ENCODE data around the gene LCOR.
"Not testable (repeated sequence)": the region's sequence is repeated elsewhere in the genome, so short reads cannot be mapped to it uniquely, and the experiment has no call there.

LCOR gene

DNA sequence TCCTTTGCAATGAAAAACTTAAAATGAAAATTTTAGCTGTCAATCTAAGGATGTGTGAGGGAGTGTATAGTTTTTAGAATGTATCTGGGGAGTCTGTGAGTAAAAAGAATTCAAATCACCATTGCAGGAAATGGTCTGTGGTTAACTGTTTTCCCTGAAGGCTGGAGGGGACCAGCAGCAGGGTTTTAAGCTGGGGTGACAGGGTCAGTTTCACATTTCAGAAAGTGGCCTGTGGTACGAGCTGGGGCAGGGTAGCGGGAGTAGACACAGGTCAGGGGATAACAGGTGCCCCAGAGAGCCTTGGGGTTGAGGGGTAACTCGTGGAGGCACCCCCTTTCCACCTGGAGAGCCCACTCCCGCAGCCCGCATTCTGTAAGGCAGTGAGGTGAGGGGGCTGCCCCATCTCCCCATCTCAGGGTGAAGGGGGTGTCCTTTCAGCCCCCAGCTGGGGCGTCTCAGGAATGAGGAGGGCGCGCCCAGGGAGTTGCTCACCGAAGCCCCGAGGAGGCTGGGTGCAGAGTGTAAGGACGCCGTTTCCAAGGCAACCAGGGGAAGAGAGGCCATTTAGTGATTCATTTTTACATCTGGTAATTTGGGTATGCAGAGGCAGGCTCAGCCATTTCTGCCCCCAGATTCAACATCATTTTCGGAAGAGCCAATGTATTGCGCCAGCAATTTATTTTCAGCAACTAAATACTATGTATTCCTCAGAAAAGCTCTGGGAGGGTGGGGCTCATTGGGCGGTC, 184.8 kb downstream of the LCOR start:
- no peak for DNase-seq

DNA sequence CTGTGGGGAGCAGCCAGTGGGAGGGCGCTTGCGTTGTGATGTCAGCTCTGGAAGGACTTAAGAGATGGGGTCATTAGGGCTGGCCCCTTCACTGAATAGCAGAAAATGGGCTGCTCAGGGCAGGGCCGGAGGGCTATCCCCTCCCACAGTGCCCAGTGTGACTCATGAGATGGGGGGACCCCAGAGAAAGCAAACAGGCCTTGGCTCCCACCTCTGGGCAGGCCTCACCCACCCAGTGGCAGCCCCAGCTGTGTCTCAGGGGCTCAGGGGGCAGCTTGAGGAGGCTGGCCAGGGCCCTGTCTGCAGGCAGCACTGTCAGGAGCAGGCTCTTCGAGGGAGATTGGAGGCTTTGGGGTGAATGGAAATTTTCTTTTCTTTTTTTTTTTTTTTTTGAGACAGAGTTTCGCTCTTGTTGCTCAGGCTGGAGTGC, 185.4 kb downstream of the LCOR start:
- no peak for DNase-seq

DNA sequence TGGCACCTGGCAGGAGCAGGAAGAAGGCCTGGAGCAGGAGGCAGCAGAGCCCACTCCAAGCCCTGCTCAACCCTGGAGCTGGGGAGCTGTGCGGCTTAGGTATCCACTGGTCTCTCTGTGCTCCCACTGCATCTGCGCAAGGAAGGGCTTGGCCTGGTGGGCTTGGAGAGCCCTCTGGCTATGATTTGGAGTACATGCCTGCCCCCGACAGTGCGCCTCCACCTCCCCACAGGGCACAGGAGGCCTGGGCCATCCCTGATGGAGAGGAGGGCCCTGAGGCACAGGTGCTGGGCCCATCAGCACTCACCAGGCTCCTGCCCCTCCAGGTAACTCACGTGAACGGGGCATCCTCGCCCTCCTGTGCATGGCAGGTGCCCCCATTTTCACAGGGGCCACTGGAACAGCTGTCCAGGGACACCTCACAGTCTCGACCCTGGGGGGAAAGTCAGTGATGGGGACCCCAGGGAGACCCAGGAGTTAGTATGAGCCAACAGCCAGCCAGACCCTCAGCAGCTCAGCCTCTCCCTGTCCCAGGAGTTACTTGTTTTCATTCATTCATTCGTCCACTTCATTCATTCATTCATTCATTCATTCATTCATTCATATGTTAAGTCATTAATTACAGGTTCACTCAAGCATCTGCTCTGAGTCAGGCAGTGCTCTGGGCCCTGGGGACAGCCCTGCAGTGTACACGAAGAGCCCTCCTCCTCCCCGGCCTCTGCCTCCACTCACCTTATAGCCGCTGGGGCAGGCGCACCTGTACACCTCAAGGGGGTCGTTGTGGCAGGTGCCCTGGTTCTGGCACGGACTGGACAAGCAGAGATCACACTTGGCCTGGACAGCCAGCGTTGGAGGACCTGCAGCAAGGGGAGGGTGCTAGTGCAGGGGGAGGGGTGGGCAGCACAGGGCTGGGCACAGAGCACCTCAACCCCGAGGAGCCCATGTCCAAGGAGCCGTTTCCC, 186.4 kb downstream of the LCOR start:
- no peak for DNase-seq

DNA sequence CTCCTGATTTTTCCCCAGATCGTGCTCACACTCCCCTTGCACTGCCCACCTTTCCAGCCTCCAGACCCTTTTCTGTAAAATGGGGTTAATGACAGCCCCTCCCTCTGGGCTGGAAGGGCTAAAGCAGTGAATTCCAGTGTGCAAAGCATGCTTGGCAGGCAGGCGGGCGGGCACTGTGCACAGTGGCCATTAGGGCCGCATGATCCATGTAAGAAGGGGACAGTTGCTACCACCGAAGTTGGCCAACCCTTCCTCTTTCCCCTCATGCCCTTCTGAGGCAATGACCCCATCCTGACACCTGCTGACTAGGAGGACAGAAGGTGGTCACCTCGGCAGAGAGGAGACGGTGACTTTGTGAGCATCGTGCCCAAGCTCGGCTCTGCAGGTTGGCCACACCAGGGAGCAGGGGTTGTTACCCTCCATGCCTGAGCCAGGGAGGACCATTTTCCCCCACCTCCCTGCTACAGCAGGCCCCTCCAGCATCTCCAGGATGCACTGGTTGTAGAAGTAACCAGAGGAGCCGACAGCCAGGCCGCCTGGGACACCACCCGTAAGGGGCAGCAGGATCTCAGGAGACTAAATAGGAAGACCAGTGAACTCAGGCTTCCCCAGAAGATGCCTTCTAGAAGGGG, 187.2 kb downstream of the LCOR start:
- no peak for DNase-seq

GRCh38 chr10:97020452-97021400, 188.6 kb downstream of the LCOR start:
- DNase-seq = no peak

- no peak for DNase-seq
Measured at GRCh38 chr10:97022616-97023015, 190.5 kb downstream of the LCOR start.

DNA sequence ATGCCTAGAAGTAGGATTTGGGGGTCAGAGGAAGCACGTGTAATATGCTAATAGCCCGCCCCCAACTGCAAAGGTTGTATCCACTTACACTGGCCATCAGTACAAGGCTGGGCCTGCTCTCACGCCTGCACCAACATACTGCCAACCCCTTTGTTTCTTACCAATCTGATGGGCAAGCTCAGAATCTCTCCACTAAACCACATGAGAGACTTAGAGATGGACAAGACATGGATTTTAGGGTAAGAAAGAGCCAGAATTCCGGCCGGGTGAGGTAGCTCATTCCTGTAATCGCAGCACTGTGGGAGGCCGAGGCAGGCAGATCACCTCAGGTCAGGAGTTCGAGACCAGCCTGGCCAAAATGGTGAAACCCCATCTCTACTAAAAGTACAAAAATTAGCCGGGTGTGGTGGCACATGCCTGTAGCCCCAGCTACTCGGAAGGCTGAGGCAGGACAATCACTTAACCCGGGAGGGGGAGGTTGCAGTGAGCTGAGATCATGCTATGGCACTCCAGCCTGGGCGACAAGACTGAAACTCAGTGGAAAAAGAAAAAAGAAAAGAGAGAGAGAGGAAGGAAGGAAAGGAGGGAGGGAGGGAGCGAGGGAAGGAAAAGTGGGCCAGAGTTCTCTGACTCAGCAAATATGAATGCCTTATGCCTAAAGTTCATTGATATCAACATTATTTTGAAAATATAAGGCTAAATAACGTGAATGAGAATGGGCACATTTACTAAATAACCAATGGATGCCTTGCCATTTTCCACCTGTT, 191.5 kb downstream of the LCOR start:
- no peak for DNase-seq

DNA sequence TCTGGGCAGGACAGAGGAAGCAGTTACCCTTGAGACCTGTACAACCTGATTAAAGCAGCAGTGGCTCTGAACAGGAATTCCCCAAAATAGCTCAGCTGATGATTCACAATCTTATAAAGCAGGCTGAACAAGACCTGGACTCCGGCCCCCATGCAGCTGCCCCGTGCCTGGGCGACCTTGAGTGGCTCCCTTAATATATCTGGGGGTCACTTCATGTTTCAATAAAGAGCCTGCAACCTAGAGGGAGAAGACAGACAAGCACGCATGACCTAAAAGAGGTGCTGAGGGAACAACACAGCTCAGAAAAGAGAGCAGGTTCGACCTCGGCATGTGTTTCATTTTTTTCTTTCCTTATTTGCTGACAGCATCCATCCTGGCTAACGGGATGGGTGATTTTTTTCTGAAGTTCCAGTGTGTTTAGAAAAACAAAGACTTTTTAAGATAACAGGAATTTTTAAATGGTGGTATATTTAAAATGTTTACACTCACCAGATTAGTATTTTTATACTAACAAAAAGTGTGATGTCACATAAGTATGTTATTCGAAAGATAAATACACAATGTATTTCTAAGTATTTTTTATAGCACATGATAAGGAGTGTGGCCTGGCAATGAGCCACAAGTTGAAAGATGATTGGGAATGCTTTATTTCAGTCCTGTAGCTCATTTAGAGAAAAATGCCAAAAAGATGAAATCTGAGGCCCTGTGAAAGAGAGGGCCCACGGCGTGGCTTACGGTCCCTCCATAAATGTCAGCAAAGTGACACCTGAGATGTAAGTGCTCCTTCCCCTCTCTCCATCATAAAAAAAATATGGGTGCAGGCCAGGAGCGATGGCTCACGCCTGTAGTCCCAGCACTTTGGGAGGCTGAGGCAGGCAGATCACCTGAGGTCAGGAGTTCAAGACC, 192.3 kb downstream of the LCOR start:
- no peak for DNase-seq

GRCh38 chr10:97025613-97026242, 193.6 kb downstream of the LCOR start:
- peak; percentile 24 to 43 for DNase-seq

DNA sequence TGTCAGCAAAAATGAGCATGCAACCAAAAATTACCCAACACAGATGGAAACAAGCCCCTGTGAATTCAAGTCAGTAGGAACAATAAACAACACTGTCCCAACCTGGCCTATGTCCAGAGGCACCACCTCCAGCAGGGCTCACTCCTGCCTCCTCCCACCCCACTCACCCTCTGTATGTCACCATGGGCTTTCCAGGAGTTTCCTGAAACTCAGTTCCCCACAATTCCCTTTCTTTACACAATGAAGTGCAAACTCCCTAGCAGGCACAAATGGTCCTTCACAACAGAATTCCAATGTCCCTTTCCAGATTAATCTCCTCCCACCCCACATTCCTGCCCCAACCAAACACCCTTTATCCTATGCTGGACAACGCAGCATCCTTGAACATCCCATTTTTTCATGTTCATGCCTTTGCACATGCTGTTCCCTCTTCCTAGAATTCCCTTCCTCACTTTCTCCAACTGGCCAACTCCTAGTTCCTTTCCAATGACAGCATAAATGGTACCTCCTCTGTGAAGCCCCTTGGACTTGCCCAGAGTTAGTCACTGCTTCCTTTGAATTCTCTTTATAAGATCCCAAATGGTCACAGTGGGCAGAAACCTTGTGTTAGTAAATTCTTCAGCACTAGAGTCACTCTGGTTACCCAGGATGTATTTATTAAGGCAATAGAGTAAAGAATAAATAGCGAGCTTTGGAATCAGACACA, 196.2 kb downstream of the LCOR start:
- no peak for DNase-seq

GRCh38 chr10:97028832-97029178, 196.7 kb downstream of the LCOR start:
- no peak for DNase-seq

- no peak for DNase-seq
Measured at GRCh38 chr10:97029271-97029670, 197.2 kb downstream of the LCOR start.

DNA sequence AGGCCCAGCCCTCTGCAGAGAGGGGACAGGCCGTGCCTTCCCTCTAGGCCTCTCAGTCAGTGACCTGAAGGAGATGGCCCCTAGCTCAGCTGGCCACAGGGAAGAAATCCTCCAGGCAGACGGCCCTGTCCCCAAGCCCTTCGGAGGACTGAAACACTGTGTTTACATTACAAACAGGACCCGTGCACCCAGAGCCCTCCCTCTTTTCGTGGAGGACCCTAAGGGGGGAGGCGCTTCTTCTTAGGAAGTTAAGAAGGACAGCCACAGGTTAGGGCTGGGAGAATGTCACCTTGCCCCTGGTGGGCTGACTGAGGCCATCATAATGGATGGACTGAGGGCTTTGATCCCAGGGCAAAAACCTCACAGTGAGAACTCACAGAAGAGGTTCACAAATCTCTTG, 198.8 kb downstream of the LCOR start:
- DNase-seq = no peak

DNA sequence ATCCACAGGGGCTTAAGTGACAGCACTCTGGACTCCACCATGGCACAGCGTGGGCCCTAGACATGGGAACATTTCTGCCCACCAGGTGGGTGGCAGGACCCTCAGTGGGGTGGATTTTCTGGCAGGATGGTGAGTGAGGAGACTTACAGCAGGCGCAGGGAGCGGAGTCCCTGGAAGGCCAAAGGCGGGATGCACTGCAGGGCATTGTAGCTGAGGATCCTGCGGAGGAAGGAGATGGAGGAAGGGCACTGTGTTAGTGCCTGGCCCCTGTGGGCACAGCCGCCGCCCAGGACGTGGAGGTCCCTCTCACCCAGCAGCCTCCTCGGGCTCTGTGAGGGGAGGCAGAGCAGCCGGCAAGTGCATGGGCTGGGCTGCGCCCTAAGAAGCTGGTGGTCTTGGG, 199.4 kb downstream of the LCOR start:
- DNase-seq = no peak

DNA sequence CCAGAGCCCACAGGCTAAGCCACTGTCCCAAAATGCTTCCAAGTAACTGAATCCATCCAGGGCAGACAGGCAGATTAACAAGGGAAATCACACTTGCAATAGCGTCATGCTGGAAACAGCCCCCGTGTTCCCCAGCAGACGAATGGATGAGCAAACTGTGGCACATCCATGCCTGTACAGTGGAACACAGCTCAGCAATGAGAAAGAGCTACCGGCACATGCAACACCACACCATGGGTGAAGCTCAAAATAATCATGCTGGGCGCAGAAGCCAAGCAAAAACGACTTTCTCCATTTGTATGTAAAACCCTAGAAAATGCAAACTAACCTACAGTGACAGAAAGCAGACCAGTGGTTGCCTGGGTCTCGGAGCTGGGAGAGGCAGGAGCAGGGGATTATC, 200.5 kb downstream of the LCOR start:
- no peak for DNase-seq

GRCh38 chr10:97033841-97034240, 201.7 kb downstream of the LCOR start:
- DNase-seq = not testable (repeated sequence)

DNA sequence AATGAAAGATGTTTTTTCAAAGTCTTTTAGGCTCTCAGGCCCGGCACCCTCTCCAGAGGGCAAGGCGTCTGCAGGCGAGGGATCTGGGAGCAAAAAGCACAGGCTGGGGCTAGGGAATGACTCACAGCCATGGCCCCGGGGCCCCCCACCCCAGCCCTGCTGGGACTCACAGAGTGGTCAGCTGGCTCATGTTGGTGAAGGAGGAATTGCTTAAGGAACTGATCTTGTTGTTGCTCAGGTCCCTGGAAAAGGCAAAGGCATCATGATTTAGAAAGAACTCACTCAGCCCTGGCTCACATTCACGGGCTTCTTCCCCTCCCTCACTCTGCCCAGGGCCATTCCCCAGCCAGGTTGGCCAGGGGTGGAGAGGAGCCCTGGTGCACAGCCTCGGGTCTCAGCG, 202.2 kb downstream of the LCOR start:
- no peak for DNase-seq

- DNase-seq = no peak
Measured at GRCh38 chr10:97034958-97035769, 203.1 kb downstream of the LCOR start.

All from CD4-positive, alpha-beta T cell treated with Interleukin-1 beta for 1 hour (primary cell).